ENCODE results near the gene RGS7BP.

- TF ChIP-seq EZH2 (IDR thresholded peaks at IDR 0.05; ENCODE audit: low read depth): no peak
- TF ChIP-seq, protein P1, sequence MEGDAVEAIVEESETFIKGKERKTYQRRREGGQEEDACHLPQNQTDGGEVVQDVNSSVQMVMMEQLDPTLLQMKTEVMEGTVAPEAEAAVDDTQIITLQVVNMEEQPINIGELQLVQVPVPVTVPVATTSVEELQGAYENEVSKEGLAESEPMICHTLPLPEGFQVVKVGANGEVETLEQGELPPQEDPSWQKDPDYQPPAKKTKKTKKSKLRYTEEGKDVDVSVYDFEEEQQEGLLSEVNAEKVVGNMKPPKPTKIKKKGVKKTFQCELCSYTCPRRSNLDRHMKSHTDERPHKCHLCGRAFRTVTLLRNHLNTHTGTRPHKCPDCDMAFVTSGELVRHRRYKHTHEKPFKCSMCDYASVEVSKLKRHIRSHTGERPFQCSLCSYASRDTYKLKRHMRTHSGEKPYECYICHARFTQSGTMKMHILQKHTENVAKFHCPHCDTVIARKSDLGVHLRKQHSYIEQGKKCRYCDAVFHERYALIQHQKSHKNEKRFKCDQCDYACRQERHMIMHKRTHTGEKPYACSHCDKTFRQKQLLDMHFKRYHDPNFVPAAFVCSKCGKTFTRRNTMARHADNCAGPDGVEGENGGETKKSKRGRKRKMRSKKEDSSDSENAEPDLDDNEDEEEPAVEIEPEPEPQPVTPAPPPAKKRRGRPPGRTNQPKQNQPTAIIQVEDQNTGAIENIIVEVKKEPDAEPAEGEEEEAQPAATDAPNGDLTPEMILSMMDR (conservative IDR thresholded peaks at IDR 0.05): no peak
These were observed 8.4 kb upstream of the RGS7BP start for GRCh38 chr5:64497386-64497785.
